Retinal pigment epithelial cell (primary cell): ENCODE results near the gene GDF3.

Source experiments
- DNase-seq: peaks from one replicate; pipeline ENCODE4 v3.0.0-alpha.2; 2010; ENCODE audit warnings: low read depth
- H3K4me3 ChIP-seq: 2 replicates; pipeline ENCODE4 v1.5.1; 2011; ENCODE audit warnings: mild to moderate bottlenecking, low read length, control low read depth, moderate library complexity
- TF ChIP-seq, protein P1 (sequence below): conservative IDR thresholded peaks from 2 replicates; pipeline ENCODE4 v1.5.1; 2011; ENCODE audit warnings: low read depth, low read length, control low read depth, inconsistent platforms

GDF3 gene

DNA sequence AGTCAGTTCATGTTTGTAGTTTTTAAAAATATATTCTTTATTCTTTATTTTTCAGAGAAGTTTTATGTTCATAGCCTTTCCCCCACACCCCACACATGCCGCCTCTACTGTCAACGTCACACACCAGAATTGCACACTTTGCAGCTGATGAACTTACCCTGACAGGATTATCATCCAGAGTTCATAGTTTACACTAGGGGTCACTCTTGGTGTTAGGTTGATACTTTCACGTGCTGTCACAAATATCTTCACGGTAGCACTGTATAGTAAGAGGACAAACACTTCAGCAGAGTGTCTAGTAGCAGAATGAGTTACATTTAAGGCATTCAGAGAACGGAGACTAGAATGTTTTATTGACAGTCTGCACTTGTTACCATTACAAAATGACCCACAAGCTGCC lies 20.8 kb upstream of the GDF3 start:
- TF ChIP-seq, protein P1, sequence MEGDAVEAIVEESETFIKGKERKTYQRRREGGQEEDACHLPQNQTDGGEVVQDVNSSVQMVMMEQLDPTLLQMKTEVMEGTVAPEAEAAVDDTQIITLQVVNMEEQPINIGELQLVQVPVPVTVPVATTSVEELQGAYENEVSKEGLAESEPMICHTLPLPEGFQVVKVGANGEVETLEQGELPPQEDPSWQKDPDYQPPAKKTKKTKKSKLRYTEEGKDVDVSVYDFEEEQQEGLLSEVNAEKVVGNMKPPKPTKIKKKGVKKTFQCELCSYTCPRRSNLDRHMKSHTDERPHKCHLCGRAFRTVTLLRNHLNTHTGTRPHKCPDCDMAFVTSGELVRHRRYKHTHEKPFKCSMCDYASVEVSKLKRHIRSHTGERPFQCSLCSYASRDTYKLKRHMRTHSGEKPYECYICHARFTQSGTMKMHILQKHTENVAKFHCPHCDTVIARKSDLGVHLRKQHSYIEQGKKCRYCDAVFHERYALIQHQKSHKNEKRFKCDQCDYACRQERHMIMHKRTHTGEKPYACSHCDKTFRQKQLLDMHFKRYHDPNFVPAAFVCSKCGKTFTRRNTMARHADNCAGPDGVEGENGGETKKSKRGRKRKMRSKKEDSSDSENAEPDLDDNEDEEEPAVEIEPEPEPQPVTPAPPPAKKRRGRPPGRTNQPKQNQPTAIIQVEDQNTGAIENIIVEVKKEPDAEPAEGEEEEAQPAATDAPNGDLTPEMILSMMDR: no peak
- no peak overlapping the region for H3K4me3 ChIP-seq
- no peak for DNase-seq

GRCh38 chr12:7712841-7713442 lies 17.4 kb upstream of the GDF3 start:
- no peak overlapping the region for H3K4me3 ChIP-seq
- TF ChIP-seq, protein P1: no peak
- DNase-seq: no peak

DNA sequence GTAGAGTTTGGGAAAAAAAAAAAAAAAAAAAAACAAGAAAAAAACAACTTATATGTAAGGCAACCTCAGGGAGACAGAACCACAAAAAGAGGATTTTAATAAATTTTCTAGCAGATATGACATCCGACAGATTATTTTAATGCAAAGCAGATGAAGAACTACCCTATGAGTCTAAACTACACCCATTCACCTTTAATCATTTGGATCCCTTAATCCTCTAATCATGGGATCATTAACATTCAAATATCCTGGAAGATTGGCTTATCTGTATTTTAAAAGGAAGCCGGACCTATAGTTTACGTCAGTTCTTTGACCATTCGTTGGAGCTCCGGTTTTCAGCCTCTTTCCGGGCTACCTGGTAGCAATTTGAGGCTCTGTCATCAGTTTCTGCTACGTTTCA lies 15.6 kb upstream of the GDF3 start, which contains the start of gene DPPA3:
Gene DPPA3 (plus strand): TSS at position 301 of the 400 bp plus-strand sequence. CDS start 138 bp downstream, outside the sequence.
- DNase-seq: no peak
- TF ChIP-seq, protein P1: no peak
- no peak within 1 kb of the TSS for H3K4me3 ChIP-seq

- no peak for DNase-seq
- TF ChIP-seq, protein P1: no peak
- H3K4me3 ChIP-seq: no peak overlapping the region
Observed at GRCh38 chr12:7709969-7710675, 14.5 kb upstream of the GDF3 start.

DNA sequence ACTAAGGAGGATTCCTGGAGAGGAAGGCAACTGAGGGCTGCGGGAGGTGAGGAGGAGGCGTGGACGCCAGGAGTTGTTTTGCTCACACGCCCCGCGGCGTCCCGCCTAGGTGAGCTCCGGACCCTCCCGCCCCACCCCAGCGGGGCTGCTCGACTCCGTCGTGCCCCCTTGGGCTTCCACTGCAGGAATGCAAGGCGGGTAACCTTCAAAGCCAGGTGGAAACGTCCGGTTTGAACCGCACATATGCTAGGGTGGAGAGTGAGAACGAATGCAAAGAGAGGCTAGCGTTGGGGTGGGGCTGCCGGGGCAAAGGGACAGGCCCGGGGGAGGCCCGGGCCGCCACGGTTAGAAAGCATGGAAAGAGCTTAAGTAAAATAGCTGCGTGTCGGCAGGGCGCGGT lies 10.3 kb upstream of the GDF3 start:
- H3K4me3 ChIP-seq: no peak overlapping the region
- no peak for DNase-seq
- TF ChIP-seq, protein P1: no peak

DNA sequence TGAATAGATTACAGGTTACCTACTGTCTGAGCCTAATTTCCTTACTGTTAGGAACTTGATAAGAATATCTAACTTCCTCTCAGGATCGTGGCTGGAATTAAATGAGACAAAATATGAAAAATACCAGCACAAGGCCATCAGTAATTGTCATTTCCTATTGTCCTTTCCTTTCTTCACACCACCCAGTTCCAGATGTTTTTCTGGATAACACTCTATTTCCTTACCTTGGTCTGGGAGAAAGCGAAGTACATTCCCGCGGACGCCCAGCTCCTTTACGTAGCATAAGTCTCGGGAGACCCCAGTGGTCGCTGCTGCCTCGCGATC lies 376 bp downstream of the GDF3 start:
- H3K4me3 ChIP-seq: no peak overlapping the region
- no peak for DNase-seq
- TF ChIP-seq, protein P1: no peak

GRCh38 chr12:7694556-7695236 lies 879 bp downstream of the GDF3 start:
- TF ChIP-seq, protein P1: no peak
- no peak for DNase-seq

More at GRCh38 chr12:7694556-7695236, 879 bp downstream of the GDF3 start:
- no peak overlapping the region for H3K4me3 ChIP-seq
